GM21515 (cell line): ENCODE data around the gene NPHP4.

Experiments
- ATAC-seq: cut with Tn5 transposase; IDR thresholded peaks from one replicate; pipeline ENCODE4 v1.9.1; 2021; ENCODE audit not compliant: unreplicated experiment

Gene NPHP4

DNA sequence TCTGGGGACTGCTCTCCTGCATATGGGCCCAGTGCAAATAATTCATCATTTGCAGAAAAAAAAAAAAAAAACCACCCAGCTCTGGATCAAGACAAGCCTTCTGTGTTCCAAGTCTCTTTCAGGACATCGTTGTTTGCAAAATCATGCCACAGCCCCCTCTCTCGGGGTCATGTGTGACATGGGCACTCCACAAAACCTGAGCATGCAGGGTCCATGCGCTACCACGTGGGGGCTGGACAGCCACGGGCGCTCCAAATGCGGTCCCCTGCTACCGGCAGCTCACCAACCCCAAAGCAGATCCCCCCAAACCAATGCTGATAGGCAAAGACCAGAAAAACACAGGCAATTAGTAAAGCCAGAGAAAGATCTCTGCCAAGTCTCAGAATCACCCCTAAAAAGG lies 17.6 kb downstream of the NPHP4 start:
- ATAC-seq: no peak

DNA sequence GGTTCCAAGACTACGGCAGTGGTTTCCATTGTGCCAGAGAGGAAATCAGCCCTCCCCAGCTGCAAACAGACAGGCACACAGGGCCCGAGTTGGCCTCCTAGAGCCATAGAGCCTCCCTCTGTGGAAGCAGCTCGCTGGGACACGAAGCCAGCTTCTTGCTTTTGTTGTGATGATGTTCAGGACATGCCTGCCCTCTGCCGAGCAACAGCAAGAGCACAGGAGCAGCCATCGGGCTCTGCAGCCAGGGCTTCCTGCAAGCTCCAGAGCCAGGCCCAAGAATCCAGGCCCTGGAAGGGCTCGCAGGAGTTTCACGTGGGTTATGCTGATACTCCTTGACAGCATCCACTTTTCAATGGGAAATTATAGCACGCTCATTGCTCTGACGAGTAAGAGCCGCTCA lies 18.5 kb downstream of the NPHP4 start:
- ATAC-seq: no peak

DNA sequence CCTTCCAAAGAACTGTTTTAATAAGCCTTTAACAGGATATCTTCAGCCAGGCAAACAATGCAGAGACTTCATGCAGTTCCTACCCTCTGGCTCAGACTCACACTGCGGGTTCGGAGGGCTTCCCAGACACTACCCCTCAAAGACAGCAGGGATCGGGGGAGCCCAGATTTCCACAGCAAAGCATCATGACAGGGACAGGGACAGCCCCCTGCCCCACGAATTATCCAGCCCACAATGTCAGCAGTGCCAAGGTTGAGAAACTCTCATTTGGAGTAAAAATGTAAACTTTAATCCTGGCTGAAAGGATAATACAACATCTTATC lies 20.1 kb downstream of the NPHP4 start:
- ATAC-seq: no peak

DNA sequence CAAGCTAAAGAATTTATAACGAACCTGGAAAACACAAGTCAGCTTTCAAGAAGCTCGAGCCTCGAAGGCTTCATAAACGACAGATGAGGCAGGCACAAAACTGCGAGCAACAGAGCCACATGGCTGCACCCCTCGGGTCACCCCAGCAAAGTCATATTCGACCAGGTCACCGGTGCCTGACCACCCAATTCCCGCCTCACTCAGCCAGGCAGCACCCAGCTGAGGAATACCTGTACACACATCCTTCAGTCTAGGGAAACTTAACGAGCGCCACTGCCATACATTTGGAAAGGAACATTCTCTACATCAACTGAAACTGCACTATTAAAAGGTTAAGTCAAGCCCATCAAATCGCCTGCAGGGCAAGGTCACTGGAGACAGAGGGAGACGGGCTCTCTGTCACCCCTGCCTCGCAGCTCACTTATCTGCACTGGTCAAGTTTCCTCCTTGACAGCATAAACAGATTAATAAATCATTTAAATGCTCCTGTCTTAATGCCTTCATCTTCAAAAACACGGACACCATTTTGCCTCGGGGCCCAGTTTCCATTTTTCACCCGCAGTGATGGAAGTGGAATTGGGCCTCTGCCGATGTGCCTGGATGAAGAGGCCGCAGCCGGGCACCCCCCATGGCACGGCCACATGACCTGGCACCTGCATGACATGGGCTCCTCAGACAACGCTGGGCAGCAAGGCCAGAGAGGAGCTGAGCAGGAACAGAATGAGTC lies 20.6 kb downstream of the NPHP4 start:
- ATAC-seq: no peak

DNA sequence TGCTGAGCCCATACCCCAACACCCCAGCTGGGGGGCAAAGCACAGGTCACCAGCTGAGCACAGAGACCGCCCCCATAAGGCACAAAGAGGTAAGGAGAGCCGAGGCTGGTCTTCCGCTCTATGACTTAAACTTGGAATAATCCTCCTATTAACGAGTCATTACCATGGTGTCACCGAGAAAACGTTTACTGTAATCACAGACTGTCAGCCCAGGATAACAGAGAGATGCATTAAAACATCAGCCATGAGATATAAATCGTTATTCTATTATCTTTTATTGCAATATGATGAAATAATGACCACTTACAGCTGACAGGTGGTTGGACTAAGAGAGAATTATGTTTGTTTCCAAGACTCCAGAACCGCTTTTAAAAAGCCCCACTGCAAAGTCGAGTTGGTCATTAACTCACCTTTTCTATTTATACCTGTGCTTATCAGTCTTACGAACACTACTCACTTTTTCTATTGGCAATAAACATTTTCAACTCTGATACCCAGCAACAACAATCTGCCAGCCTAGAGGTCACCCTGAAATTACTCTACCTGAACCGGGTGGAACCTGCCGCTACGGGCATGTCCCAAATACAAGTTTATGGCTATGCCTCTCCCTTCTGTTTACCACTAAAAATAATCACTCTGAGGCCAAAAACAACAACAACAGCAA lies 21.5 kb downstream of the NPHP4 start:
- ATAC-seq: no peak

DNA sequence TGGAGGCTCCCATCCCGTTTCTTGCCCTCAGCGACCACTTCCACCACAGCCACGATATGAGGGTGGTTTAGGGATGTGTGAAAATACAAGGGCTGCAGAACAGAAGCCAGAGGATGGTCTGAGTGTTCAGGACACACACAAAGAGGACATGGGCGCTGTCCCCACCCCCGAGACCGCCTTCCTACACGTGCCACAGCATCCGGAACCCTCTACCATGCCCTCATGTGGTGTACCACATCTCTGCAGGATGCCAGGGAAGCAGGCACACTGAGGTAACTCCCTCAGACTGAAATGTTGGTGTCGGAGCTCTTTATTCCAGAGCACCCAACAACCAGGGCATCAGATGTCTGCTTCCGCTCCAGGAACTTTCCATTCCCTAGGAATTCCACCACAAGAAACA lies 23.1 kb downstream of the NPHP4 start:
- no peak for ATAC-seq

DNA sequence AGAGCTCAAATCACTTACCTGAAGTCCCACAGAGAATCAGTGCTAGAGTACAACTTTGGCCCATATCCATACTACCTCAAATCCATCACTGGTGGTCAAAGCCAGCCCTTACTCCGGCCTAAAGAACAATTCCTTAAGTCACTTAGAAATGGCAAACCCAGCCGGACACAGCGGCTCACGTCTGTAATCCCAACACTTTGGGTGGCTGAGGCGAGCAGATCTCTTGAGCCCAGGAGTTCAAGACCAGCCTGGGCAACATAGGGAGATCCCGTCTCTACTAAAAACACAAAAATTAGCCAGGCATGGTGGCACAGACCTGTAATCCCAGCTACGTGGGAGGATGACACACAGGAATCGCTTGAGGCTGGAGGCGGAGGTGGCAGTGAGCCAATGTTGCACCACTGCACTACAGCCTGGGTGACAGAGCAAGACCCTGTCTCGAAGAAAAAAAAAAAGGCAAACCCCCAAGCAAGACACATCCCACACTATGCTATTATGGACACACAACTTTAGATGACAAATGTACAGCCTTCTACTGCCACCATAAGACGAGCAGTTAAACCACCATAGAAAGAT lies 24.0 kb downstream of the NPHP4 start:
- no peak for ATAC-seq

DNA sequence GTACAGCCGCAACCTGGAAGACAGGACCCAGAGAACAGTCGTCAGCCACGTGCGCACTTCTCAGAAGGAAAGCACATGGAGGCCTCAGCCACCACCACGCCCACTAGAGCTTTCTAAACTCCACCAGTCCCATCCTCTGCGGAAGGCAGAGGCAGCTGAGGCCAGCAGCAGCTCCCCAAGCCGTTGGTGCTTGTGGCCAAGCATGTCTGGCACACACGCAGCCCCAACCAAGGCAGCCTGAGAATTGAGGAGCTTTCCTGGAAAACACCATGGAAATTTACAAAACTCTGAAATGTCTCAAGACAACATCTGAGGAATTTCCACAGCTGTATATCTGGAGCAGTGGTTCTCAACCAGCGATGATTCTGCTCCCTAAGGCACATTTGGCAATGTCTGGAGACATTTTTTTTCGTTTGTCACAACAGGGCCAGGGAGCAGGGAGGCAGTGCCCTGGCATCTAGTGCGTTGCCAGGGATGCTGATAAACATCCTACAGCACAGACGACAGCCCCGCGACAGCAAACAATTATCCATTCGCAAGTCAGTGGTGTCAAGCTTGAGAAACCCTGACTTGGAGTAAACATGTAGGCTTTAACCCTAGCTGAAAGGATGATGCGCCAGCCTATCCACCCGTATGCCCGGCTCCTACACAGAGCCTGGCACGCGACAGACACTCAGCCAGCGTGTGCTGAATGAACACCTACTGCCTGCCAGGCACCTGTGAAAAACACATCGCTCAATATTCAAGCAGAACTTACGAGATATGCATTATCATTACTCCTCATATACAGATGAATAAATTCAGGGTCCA lies 24.7 kb downstream of the NPHP4 start:
- no peak for ATAC-seq

DNA sequence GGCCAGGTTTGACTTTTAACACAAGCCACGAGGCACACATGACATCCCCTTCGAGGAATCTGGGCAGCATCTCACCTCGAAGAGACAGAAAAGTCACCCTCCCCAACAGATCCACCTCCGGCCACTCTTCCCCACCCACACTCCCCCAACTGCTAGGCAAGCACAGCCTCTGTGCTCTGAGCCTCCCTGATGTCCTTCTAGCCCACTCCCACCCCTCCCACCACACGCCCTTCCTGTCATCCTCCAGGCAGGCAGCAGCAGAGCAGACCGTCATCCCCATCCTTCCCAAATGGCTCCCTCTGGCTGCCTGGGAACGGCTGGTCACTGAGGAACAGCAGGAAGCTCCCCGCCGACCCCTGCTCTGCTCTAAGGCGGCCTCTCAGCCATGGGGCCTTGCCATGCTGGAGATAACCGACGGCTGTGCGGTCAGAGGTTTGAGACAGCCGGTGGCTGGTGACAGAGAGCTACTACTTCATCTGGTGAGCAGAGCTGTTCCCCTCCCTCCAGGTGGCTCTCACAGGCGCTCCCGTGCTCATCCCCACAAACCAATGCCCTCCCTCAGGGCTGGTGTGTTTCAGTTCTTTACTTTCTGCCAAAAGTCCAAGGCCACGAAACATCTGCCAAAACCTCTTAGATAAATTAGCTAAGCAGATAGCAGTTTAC lies 25.6 kb downstream of the NPHP4 start:
- ATAC-seq: no peak

DNA sequence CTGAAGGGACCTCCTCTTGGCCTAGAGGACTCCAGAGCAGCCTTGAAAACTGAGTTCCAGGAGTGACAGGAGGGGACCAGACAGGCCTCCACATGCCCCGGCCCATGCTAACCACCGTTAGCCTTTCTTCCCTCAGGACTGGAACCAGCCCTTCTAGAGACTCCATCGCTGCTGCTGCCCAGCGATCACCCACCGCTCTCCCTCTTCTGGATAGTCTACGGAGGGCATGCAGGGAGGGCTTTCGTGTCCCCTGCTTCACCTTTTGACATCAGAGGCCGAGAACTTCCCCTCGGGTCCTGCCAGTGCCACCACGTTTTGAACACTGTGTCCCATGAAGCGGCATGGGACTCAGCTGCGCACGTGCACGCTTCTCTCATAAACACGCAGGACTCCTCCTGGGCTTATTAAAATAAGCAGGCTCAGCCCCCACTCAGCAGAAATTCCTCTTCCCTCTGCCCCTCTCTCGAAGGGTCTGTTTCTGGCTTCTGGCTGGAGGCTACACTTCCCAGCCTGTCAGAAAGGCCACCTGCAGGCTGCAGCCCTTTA lies 26.6 kb downstream of the NPHP4 start:
- no peak for ATAC-seq

DNA sequence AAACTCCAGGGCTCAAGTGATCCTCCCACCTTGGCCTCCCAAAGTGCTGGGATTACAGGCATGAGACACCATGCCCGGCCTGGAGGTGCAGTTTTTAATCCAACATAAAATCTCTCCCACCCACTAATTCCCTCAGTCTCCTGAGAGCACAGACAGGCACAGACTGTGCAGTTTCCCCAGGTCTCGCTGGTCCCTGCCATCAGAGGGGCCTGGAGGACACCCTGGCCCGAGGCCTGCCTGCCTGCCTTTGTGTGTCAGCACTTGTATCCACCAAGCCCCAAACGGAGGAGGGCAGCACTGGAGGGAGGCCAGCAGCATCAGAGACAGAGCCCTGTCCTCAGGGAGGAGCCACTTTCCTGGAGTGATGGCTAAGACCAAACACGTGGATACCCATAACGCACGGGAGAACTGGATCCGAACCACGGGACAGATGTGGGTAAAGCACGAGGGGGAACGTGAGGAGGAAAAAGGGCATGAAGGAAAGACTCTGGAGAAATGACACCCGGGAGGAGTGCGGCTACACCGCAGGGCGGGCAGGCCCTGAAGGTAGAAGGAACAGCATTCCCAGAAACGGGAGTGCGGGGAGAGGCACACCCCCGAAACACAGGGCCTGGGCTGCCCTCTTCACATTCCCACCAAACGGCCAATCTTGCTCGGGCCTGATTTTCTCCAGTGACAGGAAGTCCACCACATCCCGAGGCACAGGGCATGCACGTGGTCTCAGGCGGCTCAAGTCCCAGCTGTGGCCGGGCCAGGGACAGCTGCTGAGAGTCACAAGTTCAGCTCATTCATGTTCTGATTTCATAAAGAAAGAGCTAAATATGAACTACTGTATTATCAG lies 29.7 kb downstream of the NPHP4 start:
- ATAC-seq: no peak

DNA sequence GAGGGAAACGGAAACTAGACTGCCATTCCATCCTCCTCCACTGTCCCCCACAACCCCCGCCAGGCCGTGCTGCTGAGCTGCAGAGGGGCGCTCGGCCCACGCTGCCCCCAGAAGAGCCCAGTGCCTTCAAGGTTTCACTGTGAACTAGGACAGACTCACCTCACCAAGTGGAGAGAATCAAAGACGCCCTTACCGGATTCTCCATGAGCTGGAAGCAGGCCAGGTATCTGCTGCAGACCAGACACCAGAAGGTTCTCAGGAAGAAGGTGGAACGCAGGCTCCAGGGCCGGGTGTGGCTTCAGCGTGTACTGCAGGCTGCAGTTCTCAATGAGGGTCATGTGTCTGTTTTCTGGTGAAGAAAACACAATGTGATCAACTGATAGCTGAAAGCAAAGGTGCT lies 30.6 kb downstream of the NPHP4 start:
- ATAC-seq: no peak

DNA sequence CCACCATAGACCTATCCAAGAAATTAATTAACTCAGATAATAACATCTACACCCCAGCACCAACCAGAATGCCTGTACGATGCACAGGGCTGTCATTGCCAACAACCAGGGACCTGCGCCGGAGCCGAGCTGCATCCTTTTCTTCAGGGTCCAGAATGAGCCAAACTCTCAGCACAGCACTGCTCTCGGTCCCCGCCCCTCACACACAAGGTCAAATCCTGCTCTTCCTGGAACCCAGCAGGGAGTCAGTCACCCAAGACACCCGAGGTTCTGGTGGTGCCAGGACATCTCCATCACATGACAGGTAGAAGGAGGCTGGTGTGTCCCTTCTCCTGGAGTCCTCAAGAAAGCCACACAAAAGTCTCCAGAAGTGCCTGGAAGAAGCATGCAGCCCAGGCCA lies 31.9 kb downstream of the NPHP4 start:
- no peak for ATAC-seq

DNA sequence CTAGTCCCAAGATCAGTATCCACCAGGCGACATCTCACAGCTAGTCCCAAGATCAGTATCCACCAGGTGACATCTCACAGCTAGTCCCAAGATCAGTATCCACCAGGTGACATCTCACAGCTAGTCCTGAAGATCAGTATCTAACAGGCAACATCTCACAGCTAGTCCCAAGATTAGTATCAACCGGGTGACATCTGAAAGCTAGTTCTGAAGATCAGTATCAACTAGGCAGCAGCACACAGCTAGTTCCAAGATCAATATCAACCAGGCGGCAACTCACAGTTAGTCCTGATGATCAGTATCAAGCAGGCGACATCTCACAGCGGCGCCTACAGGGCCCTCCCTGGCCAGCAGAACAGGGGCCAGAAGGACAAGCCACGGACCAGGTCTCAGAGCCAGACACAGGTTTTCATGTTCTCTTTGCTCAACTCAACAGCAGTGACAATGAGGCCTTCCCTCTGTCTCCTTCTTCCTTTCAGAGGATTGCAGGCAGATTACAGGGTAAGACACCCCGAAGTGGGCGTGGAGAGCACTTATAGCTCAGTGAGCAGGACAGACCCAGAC lies 32.5 kb downstream of the NPHP4 start:
- no peak for ATAC-seq

DNA sequence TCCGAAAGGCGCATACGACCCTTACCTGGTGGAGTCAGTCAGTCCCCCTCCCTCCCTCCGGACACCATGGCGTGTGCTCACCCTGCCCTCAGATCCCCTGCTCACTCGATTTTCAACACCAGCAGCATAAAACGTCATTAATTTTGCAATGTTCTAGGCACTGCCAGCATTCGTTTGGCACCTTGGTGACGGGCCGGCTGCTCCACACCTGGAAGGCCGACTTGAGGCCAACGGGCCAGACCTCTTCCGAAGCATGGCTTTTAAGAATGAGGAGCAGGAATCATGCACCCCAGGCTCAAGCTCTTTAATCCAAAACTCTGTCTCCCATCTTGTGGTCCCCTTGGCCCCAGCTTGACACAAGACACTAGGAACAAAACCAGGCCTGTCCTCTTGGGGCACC lies 33.1 kb downstream of the NPHP4 start:
- no peak for ATAC-seq

DNA sequence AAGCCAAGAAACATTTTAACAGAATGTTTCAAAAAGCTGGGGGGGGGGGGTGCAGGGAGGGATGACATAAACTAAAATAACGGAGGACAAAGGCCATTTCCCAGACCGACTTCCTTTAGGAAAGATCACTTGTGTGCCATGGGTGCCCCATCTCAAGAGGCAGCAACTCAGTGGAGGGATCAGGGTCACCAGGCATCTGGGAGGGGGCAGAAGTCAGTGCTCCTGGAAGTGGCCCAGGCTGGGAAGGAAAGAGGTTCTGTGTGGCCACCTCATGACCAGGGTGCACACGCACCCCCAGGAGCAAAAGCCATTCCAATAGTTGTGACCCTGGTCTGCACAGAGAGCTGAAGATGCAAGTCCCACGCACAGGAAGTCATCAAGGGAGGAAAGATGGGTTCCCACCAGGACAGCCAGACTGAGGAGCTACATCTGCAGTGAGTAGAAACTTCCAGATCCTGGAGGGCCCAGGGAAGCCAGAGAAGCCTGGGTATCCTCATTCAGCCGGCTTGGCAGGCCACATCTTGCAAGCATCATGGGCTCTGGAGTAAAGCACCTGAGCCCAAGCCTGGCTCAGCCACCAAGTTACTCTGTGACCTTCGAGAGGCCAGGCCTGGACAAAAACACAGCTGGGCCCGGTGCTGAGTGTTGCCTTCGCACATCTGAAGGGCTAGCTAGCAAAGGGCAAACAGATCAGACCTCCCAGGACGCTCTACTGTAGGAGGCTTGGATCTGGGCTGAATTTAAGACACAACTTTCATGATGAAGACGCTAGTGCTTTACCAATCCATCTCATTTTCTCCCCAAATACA lies 36.0 kb downstream of the NPHP4 start:
- ATAC-seq: no peak

DNA sequence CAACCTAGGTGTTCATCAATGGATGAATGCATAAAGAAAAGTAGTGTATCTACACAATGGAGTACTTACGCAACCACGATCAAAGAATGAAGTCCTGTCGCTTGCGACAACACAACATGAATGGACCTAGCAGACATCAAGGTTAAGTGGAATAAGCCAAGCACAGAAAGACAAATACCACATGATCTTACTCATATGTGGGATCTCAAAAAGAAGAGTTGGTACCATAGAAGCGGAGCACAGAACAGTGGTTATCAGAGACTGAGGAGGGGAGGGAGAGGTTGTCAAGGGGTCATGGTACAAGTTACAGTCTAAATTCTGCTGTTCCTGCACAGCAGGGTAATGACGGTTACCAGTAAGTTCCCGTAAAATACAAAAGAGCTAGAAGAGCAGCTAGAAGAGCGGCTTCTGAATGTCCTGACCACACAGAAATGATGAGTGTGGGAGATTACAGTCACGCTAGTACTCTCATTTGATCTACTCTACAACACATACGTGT lies 36.7 kb downstream of the NPHP4 start:
- no peak for ATAC-seq

DNA sequence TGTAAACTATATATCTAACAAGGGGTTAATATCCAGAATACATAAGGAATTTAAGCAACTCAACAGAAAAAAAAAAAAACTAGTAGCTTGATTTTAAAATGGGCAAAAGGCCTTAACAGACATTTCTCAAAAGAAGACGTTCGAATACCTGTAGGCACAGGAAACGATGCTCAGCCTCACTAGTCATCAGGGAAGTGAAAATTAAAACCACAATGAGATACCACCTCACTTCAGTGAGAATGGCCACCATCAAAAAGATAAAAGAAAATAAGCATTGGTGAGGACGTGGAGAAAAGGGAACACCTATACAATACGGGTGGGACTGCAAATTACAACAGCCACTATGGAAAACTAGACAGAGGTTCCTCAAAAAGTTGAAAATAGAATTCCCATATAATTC lies 37.3 kb downstream of the NPHP4 start:
- ATAC-seq: no peak

DNA sequence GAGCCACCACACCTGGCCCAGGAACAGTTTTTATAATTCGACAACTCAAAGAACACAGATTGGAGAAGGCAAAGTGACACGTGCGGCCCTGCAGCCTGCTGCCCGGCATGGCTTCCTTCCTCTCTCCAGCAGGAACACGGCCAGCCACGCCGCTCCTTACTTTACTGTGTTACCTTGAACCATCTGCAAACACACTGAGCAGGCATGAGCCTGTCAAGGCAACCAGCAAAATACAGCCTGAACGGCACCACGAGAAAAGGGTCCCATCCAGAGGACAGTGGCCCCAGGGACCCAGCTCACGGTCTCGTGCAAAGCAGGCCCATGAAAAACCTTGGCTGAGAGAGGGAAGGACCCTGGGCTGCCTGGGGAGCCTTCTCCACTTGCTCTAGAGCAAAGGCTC lies 38.8 kb downstream of the NPHP4 start:
- no peak for ATAC-seq
